Astrocyte (in vitro differentiated cells and primary cell): ENCODE results near the gene EYA2.

Source experiments
- EZH2 ChIP-seq: IDR thresholded peaks from 2 replicates; pipeline ENCODE4 v1.6.1; 2012; ENCODE audit warnings: mild to moderate bottlenecking, low read length, inconsistent platforms; ENCODE audit not compliant: insufficient read depth
- TF ChIP-seq, protein P1 (sequence below): IDR thresholded peaks from 2 replicates; pipeline ENCODE4 v1.5.1; 2011; ENCODE audit warnings: low read depth, mild to moderate bottlenecking, inconsistent platforms, low read length, moderate library complexity; ENCODE audit not compliant: insufficient read depth

DNA sequence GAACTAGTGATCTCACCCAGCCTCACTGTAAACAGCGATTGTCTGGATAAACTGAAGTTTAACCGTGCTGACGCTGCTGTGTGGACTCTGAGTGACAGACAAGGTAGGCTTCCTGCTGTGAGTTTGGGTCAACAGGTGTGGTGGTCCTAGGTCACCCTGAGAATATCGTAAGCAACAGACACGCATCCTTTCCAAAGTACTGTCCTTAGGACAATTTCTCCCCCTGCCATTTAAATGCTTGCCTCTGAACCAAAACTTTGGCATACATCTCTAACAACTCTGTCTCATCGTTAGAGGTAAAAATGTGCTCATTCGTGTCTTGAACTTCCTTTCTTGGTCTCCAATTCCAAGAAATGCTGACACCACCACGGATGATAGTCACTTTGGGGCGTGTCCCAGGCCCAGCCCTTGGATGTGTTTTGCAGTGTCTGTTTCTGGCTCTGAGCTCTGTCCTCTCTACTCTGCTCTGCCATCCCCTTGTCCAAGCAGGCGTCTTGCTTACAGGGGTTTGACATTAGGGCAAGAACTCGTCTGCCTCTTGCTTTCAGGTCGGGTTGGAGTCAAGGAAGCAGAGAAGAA, 95.5 kb downstream of the EYA2 start:
- no peak for TF ChIP-seq EZH2
- TF ChIP-seq, protein P1, sequence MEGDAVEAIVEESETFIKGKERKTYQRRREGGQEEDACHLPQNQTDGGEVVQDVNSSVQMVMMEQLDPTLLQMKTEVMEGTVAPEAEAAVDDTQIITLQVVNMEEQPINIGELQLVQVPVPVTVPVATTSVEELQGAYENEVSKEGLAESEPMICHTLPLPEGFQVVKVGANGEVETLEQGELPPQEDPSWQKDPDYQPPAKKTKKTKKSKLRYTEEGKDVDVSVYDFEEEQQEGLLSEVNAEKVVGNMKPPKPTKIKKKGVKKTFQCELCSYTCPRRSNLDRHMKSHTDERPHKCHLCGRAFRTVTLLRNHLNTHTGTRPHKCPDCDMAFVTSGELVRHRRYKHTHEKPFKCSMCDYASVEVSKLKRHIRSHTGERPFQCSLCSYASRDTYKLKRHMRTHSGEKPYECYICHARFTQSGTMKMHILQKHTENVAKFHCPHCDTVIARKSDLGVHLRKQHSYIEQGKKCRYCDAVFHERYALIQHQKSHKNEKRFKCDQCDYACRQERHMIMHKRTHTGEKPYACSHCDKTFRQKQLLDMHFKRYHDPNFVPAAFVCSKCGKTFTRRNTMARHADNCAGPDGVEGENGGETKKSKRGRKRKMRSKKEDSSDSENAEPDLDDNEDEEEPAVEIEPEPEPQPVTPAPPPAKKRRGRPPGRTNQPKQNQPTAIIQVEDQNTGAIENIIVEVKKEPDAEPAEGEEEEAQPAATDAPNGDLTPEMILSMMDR = no peak
